A549 (cell line): ENCODE measurements around the gene SRSF8. TPM values are rescaled to one million over a fixed set of nuclear protein-coding genes. Genes with fewer than 3 reads are reported as not detected.

Source experiments
- ATAC-seq, 2 experiments: fragments of 200-7000 bp in 1 of 2; fragments of >200 bp in 1 of 2; cut with Nextera tagmentation in 1 of 2; cut with Tn5 transposase in 1 of 2; 3 replicates each; pipeline versions ENCODE4 v1.8.0 to v1.9.1; 2018 to 2020; ENCODE audit warnings: mild to moderate bottlenecking in 1 of 2, moderate library complexity in 1 of 2
- CTCF ChIA-PET: fragments of 300-600 bp; sonication (Branson Sonifier 250); formaldehyde crosslinking; extraction: SDS; loops from one replicate; lab custom pipeline; 2021; ENCODE audit warnings: antibody characterized with exemption, inconsistent platforms; lab: Yijun Ruan, JAX
- POLR2A ChIA-PET: fragments of 350-600 bp; formaldehyde crosslinking; extraction: SDS; loops from one replicate; lab custom pipeline; 2021; ENCODE audit warnings: antibody characterized with exemption, inconsistent platforms; lab: Yijun Ruan, JAX
- DNase-seq, 2 experiments: peaks; one replicate each; pipeline versions ENCODE4 v3.0.0 to v3.0.0-alpha.2; 2011 to 2016; ENCODE audit warnings: low read depth in 1 of 2, low spot score in 1 of 2
- FAIRE-seq: peaks from 2 replicates; lab custom pipeline; 2011; peaks lifted over from hg19 to GRCh38; lab: Jason Lieb, UNC
- H3K27ac ChIP-seq, 2 experiments: fragments of >200 bp; sonication (Bioruptor Twin); formaldehyde crosslinking; 3 replicates each; pipeline ENCODE4 v1.5.1; 2016 to 2017
- H3K4me1 ChIP-seq: fragments of >200 bp; sonication (Bioruptor Twin); formaldehyde crosslinking; 3 replicates; pipeline ENCODE4 v1.6.1; 2016
- H3K4me2 ChIP-seq: fragments of >200 bp; sonication (Bioruptor Twin); formaldehyde crosslinking; 3 replicates; pipeline ENCODE4 v1.6.1; 2016
- H3K4me3 ChIP-seq: fragments of >200 bp; sonication (Bioruptor Twin); formaldehyde crosslinking; 3 replicates; pipeline ENCODE4 v1.5.1; 2016
- H3K9me3 ChIP-seq: fragments of >200 bp; sonication (Bioruptor Twin); formaldehyde crosslinking; 3 replicates; pipeline ENCODE4 v1.6.1; 2016
- CBX2 ChIP-seq: fragments of 200-600 bp; sonication (generic); IDR thresholded peaks from 2 replicates; pipeline ENCODE4 v1.6.1; 2016; ENCODE audit warnings: low read depth, mild to moderate bottlenecking, borderline replicate concordance
- CBX8 ChIP-seq: fragments of 200-600 bp; sonication (generic); IDR thresholded peaks from 2 replicates; pipeline ENCODE4 v1.6.1; 2016
- CEBPB ChIP-seq, 2 experiments: fragments of >200 bp in 1 of 2; sonication (Bioruptor Twin) in 1 of 2; formaldehyde crosslinking in 1 of 2; IDR thresholded peaks; 2 replicates each; pipeline ENCODE4 v1.6.1; 2012 to 2016
- CHD2 ChIP-seq: fragments of 150-350 bp; IDR thresholded peaks from 2 replicates; pipeline ENCODE4 v1.6.1; 2014; ENCODE audit warnings: low read length; ENCODE audit not compliant: partially characterized antibody
- CHD4 ChIP-seq: fragments of 200-600 bp; sonication (generic); IDR thresholded peaks from 2 replicates; pipeline ENCODE4 v1.6.1; 2016; ENCODE audit warnings: antibody characterized with exemption, mild to moderate bottlenecking, borderline replicate concordance
- E2F6 ChIP-seq: IDR thresholded peaks from 2 replicates; pipeline ENCODE4 v1.6.1; 2012; ENCODE audit warnings: low read depth, borderline replicate concordance
- EHMT2 ChIP-seq: fragments of 200-600 bp; sonication (generic); IDR thresholded peaks from 2 replicates; pipeline ENCODE4 v1.6.1; 2016; ENCODE audit warnings: antibody characterized with exemption, low read depth, mild to moderate bottlenecking, moderate library complexity
- ESRRA ChIP-seq: fragments of 150-350 bp; IDR thresholded peaks from 2 replicates; pipeline ENCODE4 v1.6.1; 2014; ENCODE audit warnings: mild to moderate bottlenecking, low read length, borderline replicate concordance
- FOSB ChIP-seq: fragments of 250-450 bp; sonication (Bioruptor Pico); IDR thresholded peaks from 2 replicates; pipeline ENCODE4 v1.5.0; 2020; ENCODE audit warnings: mild to moderate bottlenecking, moderate library complexity
- FOSL2 ChIP-seq, 2 experiments: fragments of 450-650 bp in 1 of 2; fragments of >200 bp in 1 of 2; sonication (Bioruptor Twin) in 1 of 2; formaldehyde crosslinking; IDR thresholded peaks; 2 replicates each; pipeline versions ENCODE4 v1.5.0 to v1.6.1; 2016 to 2020; ENCODE audit warnings: mild to moderate bottlenecking in 1 of 2, moderate library complexity in 1 of 2
- GATA3 ChIP-seq: IDR thresholded peaks from 2 replicates; pipeline ENCODE4 v1.6.1; 2012; ENCODE audit warnings: borderline replicate concordance
- HES2 ChIP-seq: fragments of >200 bp; sonication (Bioruptor Twin); formaldehyde crosslinking; IDR thresholded peaks from 2 replicates; pipeline ENCODE4 v1.6.1; 2016
- HEYL ChIP-seq: fragments of 250-450 bp; sonication (Bioruptor Pico); IDR thresholded peaks from 2 replicates; pipeline ENCODE4 v1.8.0; 2021; ENCODE audit warnings: mild to moderate bottlenecking, moderate library complexity
- HOXB13 ChIP-seq: fragments of 250-450 bp; sonication (Bioruptor Pico); IDR thresholded peaks from 2 replicates; pipeline ENCODE4 v1.5.0; 2020; ENCODE audit warnings: low read depth, mild to moderate bottlenecking, moderate library complexity
- HOXB5 ChIP-seq: fragments of 250-450 bp; sonication (Bioruptor Pico); IDR thresholded peaks from 2 replicates; pipeline ENCODE4 v1.5.0; 2020; ENCODE audit warnings: mild to moderate bottlenecking, moderate library complexity
- JUNB ChIP-seq: fragments of >200 bp; sonication (Bioruptor Twin); formaldehyde crosslinking; IDR thresholded peaks from 2 replicates; pipeline ENCODE4 v1.6.1; 2016
- MAFK ChIP-seq: fragments of 450-650 bp; IDR thresholded peaks from 2 replicates; pipeline ENCODE4 v1.6.1; 2014; ENCODE audit not compliant: partially characterized antibody
- MAX ChIP-seq: IDR thresholded peaks from 2 replicates; pipeline ENCODE4 v1.6.1; 2012
- NPAS2 ChIP-seq: fragments of 250-450 bp; sonication (Bioruptor Pico); IDR thresholded peaks from 2 replicates; pipeline ENCODE4 v1.8.0; 2022; ENCODE audit warnings: mild to moderate bottlenecking, moderate library complexity, borderline replicate concordance
- NR3C1 ChIP-seq: fragments of >200 bp; sonication (Bioruptor Twin); formaldehyde crosslinking; IDR thresholded peaks from 3 replicates; pipeline ENCODE4 v1.6.1; 2017
- PHF8 ChIP-seq: fragments of 200-600 bp; sonication (generic); IDR thresholded peaks from 2 replicates; pipeline ENCODE4 v1.6.1; 2016; ENCODE audit warnings: low read depth, mild to moderate bottlenecking, antibody characterized with exemption, moderate library complexity, borderline replicate concordance
- RAD21 ChIP-seq, 2 experiments: fragments of >200 bp in 1 of 2; sonication (Bioruptor Twin) in 1 of 2; formaldehyde crosslinking in 1 of 2; IDR thresholded peaks in 1 of 2; conservative IDR thresholded peaks in 1 of 2; 2 replicates in 1 of 2; 3 replicates in 1 of 2; pipeline ENCODE4 v1.6.1; 2012 to 2018; ENCODE audit warnings: inconsistent platforms in 1 of 2
- REST ChIP-seq: fragments of 200-600 bp; sonication (generic); IDR thresholded peaks from 2 replicates; pipeline ENCODE4 v1.6.1; 2016; ENCODE audit warnings: antibody characterized with exemption, mild to moderate bottlenecking, moderate library complexity
- RNF2 ChIP-seq: fragments of 200-600 bp; sonication (generic); IDR thresholded peaks from 2 replicates; pipeline ENCODE4 v1.6.1; 2016; ENCODE audit warnings: low read depth, mild to moderate bottlenecking, antibody characterized with exemption, moderate library complexity, borderline replicate concordance
- TFCP2L1 ChIP-seq: fragments of 250-450 bp; sonication (Bioruptor Pico); IDR thresholded peaks from 2 replicates; pipeline ENCODE4 v1.5.0; 2021; ENCODE audit warnings: mild to moderate bottlenecking
- ZC3H11A ChIP-seq: fragments of 450-650 bp; IDR thresholded peaks from 2 replicates; pipeline ENCODE4 v1.6.1; 2014; ENCODE audit warnings: antibody characterized with exemption, mild to moderate bottlenecking
- ZFP36 ChIP-seq: fragments of 450-650 bp; IDR thresholded peaks from 2 replicates; pipeline ENCODE4 v1.6.1; 2014; ENCODE audit warnings: borderline replicate concordance; ENCODE audit not compliant: partially characterized antibody
- ZNF302 ChIP-seq: fragments of 250-450 bp; sonication (Bioruptor Pico); IDR thresholded peaks from 2 replicates; pipeline ENCODE4 v1.9.0; 2021; ENCODE audit warnings: inconsistent platforms, mild to moderate bottlenecking, moderate library complexity
- WGBS: methylation state at CpG from one replicate; pipeline ENCODE4 v1.1.6; 2017; ENCODE audit errors: missing lambda C conversion rate; 5-methylcytosine and 5-hydroxymethylcytosine counted together
- polyA plus RNA-seq, 4 experiments: library from polyadenylated mRNA; depleted of rRNA in 3 of 4; stranded (reverse); fragments of >200 nt; fragmentation: RNase III in 1 of 4; extraction: RNeasy Plus Mini Kit Qiagen cat#74134 plus additional on column Dnase treatment in 1 of 4; gene quantifications; 2 replicates in 3 of 4; 3 replicates in 1 of 4; pipeline ENCODE4 v1.2.3, GENCODE V29; 2011 to 2017

Gene SRSF8
- polyA plus RNA-seq, 2 of the 4 experiments (the other 2 are of a cell fraction) = 15.1 to 30.2 TPM

GRCh38 chr11:95072948-95073347 lies 6.2 kb downstream of the SRSF8 start (continued):
- no peak for TF ChIP-seq NR3C1

- Histone ChIP-seq H3K4me3 (no peak overlapping the region), H3K27ac (no peak overlapping the region), H3K4me1 (peaks cover 6% of the 10 kb centered on the region; the same call in 1 of the 3 replicates), H3K4me2 (no peak overlapping the region), H3K9me3 (no peaks in the 10 kb centered on the region)
- FAIRE-seq (no peak), ATAC-seq (no peak), DNase-seq (no peak)
- no peak for TF ChIP-seq ZNF302 (CRISPR knock-in tag)
- no peak for TF ChIP-seq E2F6
- TF ChIP-seq JUNB = no peak
- no peak for TF ChIP-seq CHD2
- TF ChIP-seq NPAS2 (CRISPR knock-in tag) = no peak
- no peak for TF ChIP-seq ZFP36
- TF ChIP-seq HES2 = no peak
- TF ChIP-seq GATA3 = no peak
- TF ChIP-seq CBX2 = no peak
- TF ChIP-seq CBX8 = no peak
- no peak for TF ChIP-seq RNF2
- no peak for TF ChIP-seq RAD21 (conservative IDR thresholded peaks at IDR 0.05 in 1 of 2, IDR thresholded peaks at IDR 0.05 in 1 of 2)
- no peak for TF ChIP-seq ESRRA
- POLR2A ChIA-PET = interaction anchor here (1.4 kb wide), 1 partner anchor 14 kb away, joined by 5 read pairs; the partner anchor contains the start of gene ENDOD1
- 57% methylated on average over 8 of the region's 8 CpGs for WGBS
- CTCF ChIA-PET = interaction anchor here (0.6 to 1.8 kb wide), 5 partner anchors 64 to 1319 kb away, joined by 3 to 5 read pairs (median 4); no protein-coding TSS in a partner anchor
These were observed 8.3 kb downstream of the SRSF8 start for GRCh38 chr11:95074792-95075563.

- ATAC-seq = no peak
- CTCF ChIA-PET = interaction anchor here (1.1 to 1.8 kb wide), 2 partner anchors 75 to 1318 kb away, joined by 3 to 4 read pairs; no protein-coding TSS in a partner anchor
These were observed 9.7 kb downstream of the SRSF8 start for GRCh38 chr11:95076416-95076815.

GRCh38 chr11:95076981-95077380 lies 10.3 kb downstream of the SRSF8 start:
- ChIA-PET CTCF (interaction anchor here (1.8 kb wide), 1 partner anchor 75 kb away, joined by 4 read pairs; no protein-coding TSS in a partner anchor), POLR2A (no interaction called here)
- no peak for DNase-seq
- Histone ChIP-seq H3K9me3 (no peaks in the 10 kb centered on the region), H3K27ac (no peak overlapping the region), H3K4me3 (no peak overlapping the region), H3K4me2 (peak overlapping the region; percentile 42; the same call in 1 of the 3 replicates), H3K4me1 (peaks cover 6% of the 10 kb centered on the region; the same call in 1 of the 3 replicates)
- ATAC-seq = no peak
- FAIRE-seq = no peak
- TF ChIP-seq TFCP2L1 (CRISPR knock-in tag) (no peak), REST (no peak), HEYL (CRISPR knock-in tag) (no peak), FOSL2 (IDR thresholded peaks at IDR 0.05) (no peak), FOSL2 (CRISPR knock-in tag; IDR thresholded peaks at IDR 0.05) (no peak), ZC3H11A (no peak), PHF8 (no peak), EHMT2 (no peak), HOXB13 (CRISPR knock-in tag) (no peak), MAFK (no peak), HOXB5 (no peak), FOSB (CRISPR knock-in tag) (no peak)

More at GRCh38 chr11:95076416-95076815, 9.7 kb downstream of the SRSF8 start:
- DNase-seq = peak in 1 of 2 experiments; percentile 25
- no peak for FAIRE-seq
- POLR2A ChIA-PET = no interaction called here
- Histone ChIP-seq H3K4me3 (no peak overlapping the region), H3K4me2 (peak overlapping the region; percentile 42; the same call in 2 of the 3 replicates), H3K9me3 (no peaks in the 10 kb centered on the region), H3K4me1 (peaks cover 6% of the 10 kb centered on the region; the same call in 1 of the 3 replicates), H3K27ac (no peak overlapping the region)
- no peak for TF ChIP-seq CHD4
- peak in 1 of 2 experiments; percentile 34; a peak in 1 of 4 replicates for TF ChIP-seq CEBPB (IDR thresholded peaks at IDR 0.05)
- no peak for TF ChIP-seq MAX
- 4% methylated on average over 1 of the region's 1 CpG for WGBS
